Smooth muscle cell of the umbilical artery (primary cell): ENCODE measurements around the gene C1GALT1C1L. TPM values are rescaled to one million over a fixed set of nuclear protein-coding genes. Genes with fewer than 3 reads are reported as not detected.

Source experiments
- total RNA-seq: library from RNA; depleted of rRNA; stranded (reverse); fragments of >200 nt; gene quantifications from 2 replicates; pipeline ENCODE4 v1.2.3, GENCODE V29; 2014

C1GALT1C1L gene
- 0.74 and 1.2 TPM in 2 replicates for total RNA-seq

DNA sequence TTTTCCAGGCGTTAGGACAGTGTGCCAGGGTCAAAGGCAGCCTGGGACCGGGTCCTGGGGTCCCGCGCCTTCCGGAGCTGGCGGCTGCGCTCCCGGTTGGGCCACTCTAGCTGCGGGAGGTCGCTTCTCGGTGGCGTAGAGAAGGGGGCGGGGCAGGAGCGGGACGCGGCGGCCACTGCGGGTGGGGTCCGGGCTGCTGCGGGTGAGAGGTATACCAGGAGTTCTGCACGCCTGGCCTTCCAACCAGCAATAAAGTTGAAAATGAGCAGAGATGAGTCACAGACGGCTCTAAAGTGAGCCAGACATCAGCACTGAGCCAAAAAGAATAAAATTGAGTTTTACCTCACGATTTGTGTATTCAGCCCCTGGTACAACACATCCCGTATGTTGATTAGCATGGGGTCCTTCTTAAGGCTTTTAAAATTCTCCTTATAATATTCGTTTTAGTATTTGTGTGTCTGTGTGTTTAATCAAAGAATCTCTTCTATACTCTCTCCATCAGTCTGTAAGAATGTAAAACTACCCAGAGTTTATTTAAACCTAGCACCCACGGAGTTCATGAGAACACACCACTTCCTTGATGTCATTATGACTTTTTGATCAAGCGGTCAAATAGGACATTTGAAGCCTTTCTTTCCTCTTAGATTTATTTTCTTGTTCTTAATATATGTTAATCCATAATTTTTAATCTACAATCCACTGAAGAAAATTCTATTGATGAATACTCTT lies at the start of gene C1GALT1C1L:
TSS of gene C1GALT1C1L (minus strand) at position 108 of the 729 bp plus-strand sequence. CDS start at position 1, 107 bp downstream.

DNA sequence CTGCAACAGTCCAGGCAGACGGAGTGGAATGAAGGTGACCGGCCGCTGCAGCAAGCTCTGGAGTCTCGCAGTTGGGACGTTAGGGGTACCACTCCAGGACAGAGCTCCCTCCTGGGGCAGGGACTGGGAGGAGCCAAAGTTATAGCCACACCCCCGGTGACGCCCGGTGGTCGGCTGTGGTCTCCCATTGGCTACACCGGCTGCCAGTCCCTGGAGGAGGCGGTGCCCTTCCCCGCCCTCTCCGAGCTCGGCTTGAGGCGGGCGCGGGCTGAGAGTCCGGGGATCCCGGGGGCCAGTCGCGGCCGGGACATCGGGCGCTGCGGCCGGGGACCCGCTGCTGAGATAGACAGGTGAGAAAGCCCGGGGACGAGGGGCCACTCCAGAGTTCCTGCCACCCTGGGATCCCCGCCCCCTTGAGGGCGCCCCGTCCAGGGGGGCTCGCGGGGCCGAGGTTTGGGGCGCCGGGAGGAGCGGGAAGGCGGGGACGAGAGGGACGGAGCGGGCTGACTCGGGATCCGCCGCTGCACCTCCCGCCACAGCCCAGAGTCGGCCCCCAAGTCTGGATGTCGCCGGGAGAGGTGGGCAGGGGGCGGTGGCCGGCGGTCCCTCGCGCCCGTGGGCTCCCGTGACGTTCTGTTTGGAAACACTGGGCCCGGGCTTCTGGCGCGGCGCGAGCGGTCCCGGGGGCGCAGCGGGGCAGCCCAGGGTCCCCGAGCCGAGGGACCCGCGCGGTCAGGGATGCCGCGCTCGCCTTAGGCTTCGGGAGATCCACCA lies 39.0 kb downstream of the C1GALT1C1L start, which contains the start of gene PLEKHH2:
TSS of gene PLEKHH2 (plus strand) at position 231 of the 774 bp plus-strand sequence. CDS start 7,414 bp downstream, outside the sequence.

Other genes with a start within 250 kb of the C1GALT1C1L start
- gene THADA, start 80.4 kb downstream of the C1GALT1C1L start, total RNA-seq: 29.7 and 34.6 TPM in 2 replicates
- 0.55 and 1.8 TPM in 2 replicates for gene PLEKHH2, start 39.2 kb downstream of the C1GALT1C1L start, total RNA-seq
- gene DYNC2LI1, start 97.6 kb upstream of the C1GALT1C1L start, total RNA-seq: 29.7 and 33.6 TPM in 2 replicates
- not detected in 2 replicates for gene ABCG5, start 162.4 kb upstream of the C1GALT1C1L start, total RNA-seq
- gene ABCG8, start 162.5 kb upstream of the C1GALT1C1L start, total RNA-seq: not detected in 2 replicates